ENCODE results near the gene CLINT1.
"Not testable (repeated sequence)": the region's sequence is repeated elsewhere in the genome, so short reads cannot be mapped to it uniquely, and the experiment has no call there.

The CLINT1 gene

DNA sequence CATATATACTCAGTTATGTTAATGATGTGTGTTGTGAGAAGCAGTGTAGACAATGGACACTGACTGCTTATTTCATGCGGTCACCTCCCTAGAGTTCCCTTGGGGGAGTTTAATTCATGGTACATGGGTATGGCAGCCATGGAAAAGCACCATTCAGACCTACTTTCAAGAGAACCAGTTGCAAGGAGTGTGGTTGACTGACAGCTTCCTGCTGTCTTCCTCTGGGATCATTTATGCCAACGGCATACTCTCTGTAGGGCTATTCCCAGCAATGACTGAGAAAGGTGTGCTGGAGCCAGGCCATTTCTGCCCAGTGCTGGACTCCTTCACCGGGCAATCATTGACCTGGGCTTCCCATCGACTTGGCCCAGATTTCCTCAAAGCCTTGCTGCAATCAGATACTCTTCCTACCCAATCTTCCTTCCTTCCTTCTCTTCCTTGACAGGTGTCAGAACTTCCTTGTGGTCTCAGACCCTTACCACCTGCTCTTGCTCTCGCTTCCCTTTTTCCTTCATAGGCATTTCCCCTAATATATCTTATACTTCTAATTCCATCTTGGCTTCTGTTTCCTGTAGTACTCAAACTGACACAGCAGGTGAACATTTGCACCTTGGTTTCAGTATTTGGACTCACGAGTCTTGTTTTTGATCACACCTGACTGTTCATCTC lies 3.4 kb upstream of the CLINT1 start:
- no peak for DNase-seq

GRCh38 chr5:157860898-157861890 lies 2.2 kb upstream of the CLINT1 start:
- no peak for DNase-seq

- no peak for DNase-seq
These were observed 256 bp upstream of the CLINT1 start for GRCh38 chr5:157859227-157859575.

GRCh38 chr5:157857816-157858526 lies 974 bp downstream of the CLINT1 start:
- DNase-seq, result no peak

DNA sequence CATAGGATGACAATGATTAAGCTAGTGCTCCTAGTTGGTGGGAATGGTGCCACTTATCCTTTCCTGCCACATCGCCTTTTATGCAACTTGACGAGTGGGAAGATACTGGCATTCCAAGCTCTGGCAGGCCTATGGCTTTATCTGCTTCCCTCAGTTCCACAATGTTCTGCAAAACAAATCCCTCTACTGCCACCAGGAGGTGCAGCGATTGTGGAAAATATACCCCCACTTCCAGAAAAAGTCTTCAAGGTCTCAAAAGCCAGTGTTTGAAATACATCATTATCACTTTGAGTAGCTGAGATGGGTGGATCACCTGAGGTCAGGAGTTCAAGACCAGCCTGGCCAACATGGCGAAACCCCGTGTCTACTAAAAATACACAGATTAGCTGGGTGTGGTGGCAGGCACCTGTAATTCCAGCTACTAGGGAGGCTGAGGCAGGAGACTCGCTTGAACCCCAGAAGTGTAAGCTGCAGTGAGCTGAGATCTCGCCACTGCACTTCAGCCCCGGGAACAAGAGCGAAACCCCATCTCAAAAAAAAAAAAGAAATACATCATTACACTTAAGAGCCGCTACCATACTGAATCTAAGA lies 3.4 kb downstream of the CLINT1 start:
- no peak for DNase-seq

- DNase-seq, result not testable (repeated sequence)
These were observed 5.6 kb downstream of the CLINT1 start for GRCh38 chr5:157853365-157853764.

DNA sequence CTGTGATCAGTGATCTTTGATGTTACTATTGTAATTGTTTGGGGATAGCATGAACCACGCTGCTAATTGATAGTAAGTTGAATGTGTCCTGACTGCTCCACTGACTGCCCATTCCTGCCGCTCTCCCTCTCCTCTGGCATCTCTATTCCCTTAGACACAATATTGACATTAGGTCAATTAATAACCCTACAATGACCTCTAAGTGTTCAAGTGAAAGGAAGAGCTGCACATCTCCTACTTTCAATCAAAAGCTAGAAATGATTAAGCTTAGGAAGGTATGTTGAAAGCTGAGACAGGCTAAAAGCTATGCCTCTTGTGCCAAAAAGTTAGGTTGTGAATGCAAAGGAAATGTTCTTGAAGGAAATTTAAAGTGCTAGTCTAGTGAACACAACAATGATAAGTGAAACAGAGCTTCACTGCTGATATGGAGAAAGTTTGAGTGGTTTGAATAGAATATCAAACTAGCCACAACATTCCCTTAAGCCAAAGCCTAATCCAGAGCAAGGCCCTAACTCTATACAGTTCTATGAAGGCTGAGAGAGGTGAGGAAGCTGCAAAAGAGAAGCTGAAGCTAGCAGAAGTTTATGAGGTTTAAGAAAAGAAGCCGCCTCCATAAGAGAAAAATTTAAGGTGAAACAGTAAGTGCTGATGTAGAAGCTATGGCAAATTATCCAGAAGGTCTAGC lies 12.9 kb downstream of the CLINT1 start:
- no peak for DNase-seq

DNA sequence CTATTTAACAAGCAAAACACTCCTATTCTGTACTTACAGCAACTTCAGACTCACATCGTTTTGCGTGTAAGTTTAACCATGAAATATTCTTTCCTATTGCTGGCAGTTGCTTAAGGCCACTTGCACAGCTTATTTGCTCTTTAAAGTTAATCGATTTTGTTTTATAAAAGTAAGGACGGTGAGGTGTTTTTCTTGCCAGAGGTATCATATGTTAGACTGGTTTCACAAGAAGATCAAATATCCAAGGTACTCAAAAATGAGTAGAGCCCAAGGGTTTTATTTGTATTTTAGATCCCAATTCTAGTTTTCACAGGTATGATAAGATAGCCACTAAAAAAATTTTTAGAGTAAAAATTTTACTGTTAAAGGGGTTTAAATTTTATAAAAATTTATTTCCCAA lies 16.2 kb downstream of the CLINT1 start:
- no peak for DNase-seq

DNA sequence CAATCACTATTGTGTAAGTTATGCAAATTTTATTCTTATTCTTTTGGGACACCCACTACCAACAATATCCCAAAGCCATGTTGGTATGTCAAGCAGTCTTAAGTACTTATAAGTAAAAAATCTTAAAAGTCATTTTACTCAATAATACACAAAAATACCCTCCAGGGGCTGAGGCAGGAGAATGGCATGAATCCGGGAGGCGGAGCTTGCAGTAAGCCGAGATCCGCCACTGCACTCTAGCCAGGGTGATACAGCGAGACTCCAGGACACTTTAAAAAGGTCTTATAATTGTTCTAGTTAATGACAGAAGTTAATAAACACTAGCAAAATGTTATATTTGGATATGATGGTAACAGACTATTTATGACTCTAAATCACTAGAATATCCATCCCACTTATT lies 16.8 kb downstream of the CLINT1 start:
- DNase-seq, result no peak

- DNase-seq, result no peak
These were observed 19.7 kb downstream of the CLINT1 start for GRCh38 chr5:157839157-157839795.

DNA sequence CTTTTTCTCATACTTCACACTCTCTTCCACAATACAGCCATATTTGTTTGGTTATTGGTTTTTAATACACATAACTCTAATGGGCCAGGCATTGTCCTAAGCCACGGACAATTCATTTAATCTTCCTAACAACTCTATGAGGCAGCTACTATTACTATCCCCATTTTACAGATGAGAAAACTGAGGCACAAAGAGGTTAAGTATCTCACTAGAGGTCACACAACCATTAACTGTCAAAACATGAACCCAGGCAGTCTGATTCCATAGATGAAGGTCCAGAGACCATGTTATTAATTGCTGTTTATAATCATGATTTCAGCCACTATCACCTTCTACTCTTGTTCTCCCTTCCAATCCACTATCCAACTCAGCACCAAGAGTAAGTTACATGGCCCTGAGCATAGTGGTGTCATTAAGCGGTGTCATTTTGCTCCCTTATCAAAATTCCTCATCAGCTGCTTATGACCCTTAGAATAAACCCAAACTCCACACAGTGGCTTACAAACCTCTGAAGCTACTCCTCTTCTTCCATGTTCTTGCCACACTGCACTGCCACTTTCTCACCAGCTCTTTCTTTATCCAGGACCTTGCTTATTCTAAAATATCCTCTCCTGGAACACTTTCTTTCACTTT lies 22.7 kb downstream of the CLINT1 start:
- no peak for DNase-seq

DNA sequence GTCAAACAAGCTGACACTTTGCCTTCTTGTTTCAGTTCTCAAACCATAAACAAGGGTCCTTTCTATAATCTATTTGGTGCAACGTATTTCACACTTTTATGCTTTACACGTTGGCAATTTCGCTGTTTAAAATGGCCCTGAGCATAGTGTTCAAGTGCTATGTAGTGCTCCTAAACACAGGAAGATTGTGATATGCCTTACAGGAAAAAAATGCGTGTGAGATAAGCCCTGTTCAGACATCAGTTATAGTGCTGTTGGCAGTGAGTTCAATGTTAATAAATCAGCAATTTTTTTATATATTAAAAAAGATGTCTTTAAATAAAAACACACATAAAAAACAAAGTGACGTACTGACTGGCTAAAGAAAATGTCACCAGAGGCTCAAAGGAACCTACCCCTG lies 23.9 kb downstream of the CLINT1 start:
- no peak for DNase-seq

- DNase-seq, result no peak
These were observed 29.9 kb downstream of the CLINT1 start for GRCh38 chr5:157828944-157829639.

- no peak for DNase-seq
These were observed 30.6 kb downstream of the CLINT1 start for GRCh38 chr5:157828105-157828943.

DNA sequence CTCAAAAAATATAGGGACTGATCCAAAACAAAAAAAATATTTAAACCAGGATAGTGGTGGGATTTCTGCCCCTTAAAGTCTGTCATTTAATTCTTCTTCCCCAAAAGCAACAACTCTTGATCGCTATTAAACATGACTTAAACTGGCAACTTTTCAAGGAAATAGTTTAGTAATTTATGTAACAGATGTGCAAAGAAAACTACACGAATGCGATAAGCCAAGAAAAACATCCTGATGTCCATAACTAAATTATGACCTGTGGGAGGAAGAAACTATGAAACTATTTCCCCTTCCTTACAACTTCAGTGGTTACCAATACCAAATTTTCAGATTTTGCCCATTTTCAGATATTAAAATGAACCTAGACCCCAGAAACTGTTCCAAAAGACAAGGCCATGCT lies 31.5 kb downstream of the CLINT1 start:
- no peak for DNase-seq

DNA sequence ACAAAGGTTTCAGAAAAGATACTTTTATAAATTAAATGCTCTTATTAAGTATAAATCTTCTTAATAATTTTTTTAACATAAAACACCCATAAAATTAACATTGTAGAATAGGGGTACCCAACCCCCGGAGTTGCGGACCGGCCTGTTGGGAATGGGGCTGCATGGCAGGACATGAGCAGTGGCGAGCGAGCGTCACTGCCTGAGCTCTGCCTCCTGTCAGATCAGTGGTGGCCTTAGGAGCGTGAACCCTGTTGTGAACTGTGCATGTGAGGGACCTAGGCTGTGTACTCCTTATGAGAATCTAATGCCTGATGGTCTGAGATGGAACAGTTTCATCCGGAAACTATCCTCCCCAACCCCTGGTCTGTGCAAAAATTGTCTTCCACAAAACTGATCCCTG lies 35.3 kb downstream of the CLINT1 start:
- DNase-seq, result no peak

DNA sequence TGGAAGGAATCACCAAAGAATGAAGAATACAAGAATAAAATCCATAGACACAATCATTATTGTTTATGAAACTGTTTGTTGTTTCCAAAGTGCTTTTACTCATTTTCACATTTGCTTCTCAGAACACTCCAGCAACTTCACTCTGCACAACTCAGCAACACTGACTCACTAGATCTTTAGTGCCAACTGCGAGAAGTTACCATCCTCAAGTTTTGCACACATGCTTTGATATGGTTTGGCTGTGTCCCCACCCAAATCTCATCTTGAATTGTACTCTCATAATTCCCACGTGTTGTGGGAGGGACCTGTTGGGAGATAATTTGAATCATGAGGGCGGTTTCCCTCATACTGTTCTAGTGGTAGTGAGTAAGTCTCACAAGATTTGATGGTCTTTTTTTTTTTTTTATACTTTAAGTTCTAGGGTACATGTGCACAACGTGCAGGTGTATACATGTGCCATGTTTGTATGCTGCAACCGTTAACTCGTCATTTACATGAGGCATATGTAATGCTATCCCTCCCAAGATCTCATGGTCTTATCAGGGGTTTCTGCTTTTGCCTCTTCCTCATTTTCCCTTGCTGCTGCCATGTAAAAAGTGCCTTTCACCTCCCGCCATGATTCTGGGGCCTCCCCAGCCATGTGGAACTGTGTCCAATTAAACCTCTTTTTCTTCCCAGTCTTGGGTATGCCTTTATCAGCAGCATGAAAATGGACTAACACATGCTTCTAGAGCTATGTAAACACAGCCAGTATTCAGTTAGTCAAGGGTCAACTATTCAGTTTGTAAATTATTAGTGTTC lies 36.9 kb downstream of the CLINT1 start:
- no peak for DNase-seq

GRCh38 chr5:157821405-157821804 lies 37.5 kb downstream of the CLINT1 start:
- DNase-seq, result no peak

- peak; percentile 13 for DNase-seq
These were observed 38.2 kb downstream of the CLINT1 start for GRCh38 chr5:157820593-157821252.
